Glomerular visceral epithelial cell (primary cell): Measurements from ENCODE around the gene ADAMTSL5.
"Not testable (repeated sequence)": the region's sequence is repeated elsewhere in the genome, so short reads cannot be mapped to it uniquely, and the experiment has no call there.

ENCODE experiments used
- DNase-seq: peaks from one replicate; pipeline ENCODE4 v3.0.0-alpha.2; 2016; ENCODE audit errors: extremely low spot score

Gene ADAMTSL5

GRCh38 chr19:1512671-1513498, at the start of gene ADAMTSL5:
ADAMTSL5 (minus strand) TSS chr19:1513019; CDS start chr19:1510943, 2,076 bp downstream.
- DNase-seq = peak; percentile 77

- no peak for DNase-seq
Observed at GRCh38 chr19:1561236-1561842, 48.5 kb upstream of the ADAMTSL5 start.

GRCh38 chr19:1560286-1560882, 47.6 kb upstream of the ADAMTSL5 start:
- no peak for DNase-seq

GRCh38 chr19:1558552-1558951, 45.7 kb upstream of the ADAMTSL5 start:
- DNase-seq = no peak

GRCh38 chr19:1556390-1557070, 43.7 kb upstream of the ADAMTSL5 start:
- no peak for DNase-seq

- DNase-seq = no peak
Observed at GRCh38 chr19:1555487-1556389, 42.9 kb upstream of the ADAMTSL5 start.

- no peak for DNase-seq
Observed at GRCh38 chr19:1554968-1555367, 42.1 kb upstream of the ADAMTSL5 start.

GRCh38 chr19:1553415-1553814, 40.6 kb upstream of the ADAMTSL5 start:
- DNase-seq = no peak

- no peak for DNase-seq
Observed at GRCh38 chr19:1551068-1552040, 38.5 kb upstream of the ADAMTSL5 start.

GRCh38 chr19:1549332-1549945, 36.6 kb upstream of the ADAMTSL5 start:
- no peak for DNase-seq

GRCh38 chr19:1540365-1540925, 27.6 kb upstream of the ADAMTSL5 start:
- DNase-seq = no peak

- DNase-seq = not testable (repeated sequence)
Observed at GRCh38 chr19:1539749-1540148, 26.9 kb upstream of the ADAMTSL5 start.

GRCh38 chr19:1538978-1539377, 26.2 kb upstream of the ADAMTSL5 start:
- no peak for DNase-seq

- DNase-seq = not testable (repeated sequence)
Observed at GRCh38 chr19:1535699-1536098, 22.9 kb upstream of the ADAMTSL5 start.

GRCh38 chr19:1534972-1535371, 22.2 kb upstream of the ADAMTSL5 start:
- DNase-seq = no peak

- no peak for DNase-seq
Observed at GRCh38 chr19:1533510-1534150, 20.8 kb upstream of the ADAMTSL5 start.

GRCh38 chr19:1532003-1532402, 19.2 kb upstream of the ADAMTSL5 start:
- no peak for DNase-seq

- no peak for DNase-seq
Observed at GRCh38 chr19:1531587-1531986, 18.8 kb upstream of the ADAMTSL5 start.

GRCh38 chr19:1530856-1531255, 18.0 kb upstream of the ADAMTSL5 start:
- not testable (repeated sequence) for DNase-seq
